GM06990 (cell line): Measurements from ENCODE around the gene NAP1L1.
"Not testable (repeated sequence)": the region's sequence is repeated elsewhere in the genome, so short reads cannot be mapped to it uniquely, and the experiment has no call there.

Source experiments
- DNase-seq: peaks from one replicate; pipeline ENCODE4 v3.0.0-alpha.2; 2011; ENCODE audit not compliant: insufficient read length; ENCODE audit errors: extremely low read depth
- H3K27me3 ChIP-seq: replicated peaks from 2 replicates; pipeline ENCODE4 v1.6.0; 2011; ENCODE audit warnings: low read length; ENCODE audit not compliant: control insufficient read depth, insufficient read depth
- H3K36me3 ChIP-seq: 2 replicates; pipeline ENCODE4 v1.5.1; 2011; ENCODE audit warnings: low read length; ENCODE audit not compliant: control insufficient read depth, insufficient read depth
- H3K4me3 ChIP-seq: replicated peaks from 2 replicates; pipeline ENCODE4 v1.5.1; 2011; ENCODE audit warnings: low read depth, mild to moderate bottlenecking, control low read depth, low read length
- CTCF ChIP-seq: IDR thresholded peaks from 2 replicates; pipeline ENCODE4 v1.5.1; 2011; ENCODE audit warnings: low read length, control low read depth, mild to moderate bottlenecking, inconsistent platforms; ENCODE audit not compliant: insufficient read depth, poor library complexity, severe bottlenecking

The NAP1L1 gene

GRCh38 chr12:75996861-75997447, 87.5 kb downstream of the NAP1L1 start:
- no peak overlapping the region for H3K4me3 ChIP-seq
- H3K27me3 ChIP-seq, result no peaks in the 10 kb centered on the region
- TF ChIP-seq CTCF, result no peak
- H3K36me3 ChIP-seq, result no peaks in the 10 kb centered on the region
- no peak for DNase-seq

- no peak for TF ChIP-seq CTCF
- DNase-seq, result no peak
- Histone ChIP-seq H3K27me3 (no peaks in the 10 kb centered on the region), H3K4me3 (no peak overlapping the region), H3K36me3 (no peaks in the 10 kb centered on the region)
Measured at GRCh38 chr12:75995691-75996090, 88.8 kb downstream of the NAP1L1 start.

GRCh38 chr12:75994069-75994740, 90.3 kb downstream of the NAP1L1 start:
- Histone ChIP-seq H3K36me3 (no peaks in the 10 kb centered on the region), H3K27me3 (no peaks in the 10 kb centered on the region), H3K4me3 (no peak overlapping the region)
- TF ChIP-seq CTCF, result no peak
- no peak for DNase-seq

- H3K36me3 ChIP-seq, result no peaks in the 10 kb centered on the region
- H3K27me3 ChIP-seq, result no peaks in the 10 kb centered on the region
- no peak for DNase-seq
- no peak for TF ChIP-seq CTCF
- no peak overlapping the region for H3K4me3 ChIP-seq
Measured at GRCh38 chr12:75991753-75992152, 92.7 kb downstream of the NAP1L1 start.

GRCh38 chr12:75990189-75990912, 94.1 kb downstream of the NAP1L1 start:
- DNase-seq, result no peak
- Histone ChIP-seq H3K27me3 (no peaks in the 10 kb centered on the region), H3K36me3 (no peaks in the 10 kb centered on the region), H3K4me3 (no peak overlapping the region)
- TF ChIP-seq CTCF, result no peak

- not testable (repeated sequence) for H3K27me3 ChIP-seq, H3K36me3 ChIP-seq, H3K4me3 ChIP-seq, DNase-seq
Measured at GRCh38 chr12:75987709-75988108, 96.8 kb downstream of the NAP1L1 start.
